Mammary epithelial cell (primary cell): ENCODE data around the gene MAPK11.

Source experiments
- CTCF ChIP-seq, 2 donors: IDR thresholded peaks in 1 of 2; conservative IDR thresholded peaks in 1 of 2; 2 replicates each; pipeline ENCODE4 v1.5.1; 2011 to 2012; ENCODE audit warnings: inconsistent platforms in 2 of 2, low read length in 2 of 2, mild to moderate bottlenecking in 2 of 2, control low read depth in 1 of 2, low read depth in 1 of 2; ENCODE audit not compliant: insufficient read depth in 1 of 2; ENCODE audit errors: extremely low read depth in 1 of 2
- EZH2 ChIP-seq: IDR thresholded peaks from 2 replicates; pipeline ENCODE4 v1.6.1; 2012; ENCODE audit warnings: low read length, inconsistent platforms, borderline replicate concordance

GRCh38 chr22:50225200-50225969, 44.8 kb downstream of the MAPK11 start:
- no peak for TF ChIP-seq CTCF (conservative IDR thresholded peaks at IDR 0.05 in 1 of 2, IDR thresholded peaks at IDR 0.05 in 1 of 2; ENCODE audit: extremely low read depth in 1 of 2, insufficient read depth in 1 of 2, low read depth in 1 of 2, low read length in 2 of 2)
- no peak for TF ChIP-seq EZH2
